Eye (tissue), 1 donor: Measurements from ENCODE around the gene OR4K13.

Experiments
- DNase-seq: peaks from one replicate; pipeline ENCODE4 v3.0.0-alpha.2; 2015

OR4K13 gene, protein sequence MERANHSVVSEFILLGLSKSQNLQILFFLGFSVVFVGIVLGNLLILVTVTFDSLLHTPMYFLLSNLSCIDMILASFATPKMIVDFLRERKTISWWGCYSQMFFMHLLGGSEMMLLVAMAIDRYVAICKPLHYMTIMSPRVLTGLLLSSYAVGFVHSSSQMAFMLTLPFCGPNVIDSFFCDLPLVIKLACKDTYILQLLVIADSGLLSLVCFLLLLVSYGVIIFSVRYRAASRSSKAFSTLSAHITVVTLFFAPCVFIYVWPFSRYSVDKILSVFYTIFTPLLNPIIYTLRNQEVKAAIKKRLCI

GRCh38 chr14:20035938-20036337, at the start of gene OR4K13:
TSS of gene OR4K13 (minus strand) at chr14:20036038. CDS start at chr14:20034758, 1,280 bp downstream.
- DNase-seq = no peak

DNA sequence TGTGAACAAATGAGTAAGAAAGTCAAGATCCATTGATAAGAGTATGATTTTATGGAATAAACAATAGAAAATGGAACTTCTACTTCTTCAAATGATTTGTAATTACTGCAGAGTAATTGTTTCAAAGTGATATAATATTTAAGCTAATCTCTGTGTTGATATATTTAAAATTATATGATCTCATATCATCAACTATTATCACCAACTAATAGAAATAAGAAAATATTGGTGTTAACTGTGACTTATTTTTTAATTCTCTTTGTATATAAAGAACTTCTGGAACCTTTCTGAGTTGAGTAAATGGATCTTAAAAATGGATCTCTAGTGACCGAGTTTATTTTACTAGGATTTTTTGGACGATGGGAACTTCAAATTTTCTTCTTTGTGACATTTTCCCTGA, 23.9 kb upstream of the OR4K13 start, which contains the start of gene OR4L1:
TSS of gene OR4L1 (plus strand) at position 301 of the 400 bp plus-strand sequence. CDS start at position 301, 0 bp downstream.
- DNase-seq = no peak

DNA sequence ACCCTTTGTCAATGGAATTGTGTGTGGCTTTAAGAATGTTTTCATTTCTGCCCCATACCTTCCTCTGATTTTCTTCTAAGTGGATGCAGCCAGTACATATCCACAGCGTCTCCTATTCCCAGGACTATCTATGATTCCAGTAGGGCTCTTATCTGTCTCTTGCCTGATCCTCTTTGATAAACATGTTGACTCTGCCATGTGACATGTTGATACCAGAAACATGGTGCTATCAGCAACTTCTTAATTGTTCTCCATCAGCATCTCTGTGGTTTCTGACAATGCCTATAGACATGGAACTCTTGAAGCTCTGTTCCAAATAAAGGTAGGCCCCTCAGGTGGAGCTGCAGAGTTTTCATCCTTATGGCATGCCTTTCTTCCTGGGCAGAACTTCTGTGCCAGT, 12.4 kb upstream of the OR4K13 start:
- no peak for DNase-seq

GRCh38 chr14:20044243-20044642, 8.4 kb upstream of the OR4K13 start:
- no peak for DNase-seq

GRCh38 chr14:20035449-20035848, 389 bp downstream of the OR4K13 start:
- DNase-seq = no peak

DNA sequence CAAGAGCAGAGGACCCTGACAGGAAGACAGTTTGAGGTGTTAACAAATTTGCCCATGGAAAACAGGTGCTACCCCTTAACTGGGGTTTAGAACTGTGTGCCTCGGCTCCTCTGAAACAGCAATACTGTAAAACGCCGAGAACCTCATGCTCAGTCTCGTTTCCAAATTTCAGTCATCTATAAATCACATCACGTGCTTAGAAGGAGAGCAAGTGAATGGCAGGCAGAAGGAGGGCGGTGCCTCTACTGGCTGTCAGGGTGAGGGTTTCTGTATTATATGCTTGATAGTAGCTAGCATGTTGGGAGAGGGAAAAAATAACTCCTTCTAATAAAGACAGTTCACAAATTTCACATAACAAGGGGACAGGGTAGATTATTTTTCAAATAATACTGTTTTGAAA, 4.8 kb downstream of the OR4K13 start:
- DNase-seq = no peak

GRCh38 chr14:20019257-20019865, 16.5 kb downstream of the OR4K13 start, which contains the start of gene OR4K14:
TSS of gene OR4K14 (minus strand) at chr14:20019307. CDS start at chr14:20015193, 4,114 bp downstream.
- no peak for DNase-seq

DNA sequence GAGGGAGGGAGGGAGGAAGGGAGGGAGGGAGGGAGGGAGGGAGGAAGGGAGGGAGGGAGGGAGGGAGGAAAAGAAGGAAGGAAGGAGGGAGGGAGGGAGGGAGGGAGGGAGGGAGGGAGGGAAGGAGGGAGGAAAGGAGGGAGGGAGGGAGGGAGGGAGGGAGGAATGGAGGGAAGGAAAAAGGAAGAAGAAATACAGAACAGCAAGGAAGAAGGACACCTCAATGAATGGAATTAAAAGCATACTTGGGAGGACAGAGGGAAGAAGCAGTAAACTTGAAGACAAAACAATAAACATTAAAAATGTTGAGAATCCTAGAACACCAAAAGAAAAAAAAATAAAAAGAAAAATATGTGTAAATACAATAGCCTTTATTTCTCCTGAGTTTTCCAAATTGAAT, 27.7 kb downstream of the OR4K13 start:
- DNase-seq = no peak

DNA sequence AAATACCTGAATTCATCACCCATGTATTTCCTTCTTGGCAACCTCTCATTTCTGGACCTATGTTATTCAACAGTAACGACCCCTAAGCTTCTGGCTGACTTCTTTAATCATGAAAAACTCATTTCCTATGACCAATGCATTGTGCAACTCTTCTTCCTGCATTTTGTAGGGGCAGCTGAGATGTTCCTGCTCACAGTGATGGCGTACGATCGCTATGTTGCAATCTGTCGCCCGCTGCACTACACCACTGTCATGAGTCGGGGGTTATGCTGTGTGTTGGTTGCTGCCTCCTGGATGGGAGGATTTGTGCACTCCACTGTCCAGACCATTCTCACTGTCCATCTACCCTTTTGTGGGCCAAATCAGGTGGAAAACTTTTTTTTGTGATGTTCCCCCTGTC, 33.5 kb downstream of the OR4K13 start:
- no peak for DNase-seq

- DNase-seq = no peak
Observed at GRCh38 chr14:20001863-20002262, 34.0 kb downstream of the OR4K13 start, which contains the start of gene OR4Q2. TSS of gene OR4Q2 (plus strand) at chr14:20002163.

- no peak for DNase-seq
Observed at GRCh38 chr14:19993438-19993837, 42.4 kb downstream of the OR4K13 start.
